SK-N-SH (cell line): ENCODE data around the gene ZNF804A. TPM values are rescaled to one million over a fixed set of nuclear protein-coding genes. Genes with fewer than 3 reads are reported as not detected.

Experiments
- CTCF ChIA-PET: fragments of 300-600, 350-600 bp; formaldehyde crosslinking; extraction: SDS; loops from one replicate; lab custom pipeline; 2021; lab: Yijun Ruan, JAX
- POLR2A ChIA-PET: fragments of 350-600 bp; sonication (Branson Sonifier 250); formaldehyde crosslinking; extraction: SDS; loops from one replicate; lab custom pipeline; 2020; ENCODE audit warnings: antibody characterized with exemption, inconsistent platforms; lab: Yijun Ruan, JAX
- DNase-seq: peaks from one replicate; pipeline ENCODE4 v3.0.0; 2012
- H2AFZ ChIP-seq: fragments of 200-600 bp; sonication (generic); 2 replicates; pipeline ENCODE4 v1.8.1; 2016; ENCODE audit warnings: antibody characterized with exemption, mild to moderate bottlenecking, low read depth
- H3F3A ChIP-seq: fragments of 200-600 bp; sonication (generic); replicated peaks from 2 replicates; pipeline ENCODE3; 2016; ENCODE audit warnings: antibody characterized with exemption, mild to moderate bottlenecking; ENCODE audit not compliant: insufficient read depth
- H3K27ac ChIP-seq, 2 experiments: fragments of 200-500 bp in 1 of 2; fragments of 200-600 bp in 1 of 2; sonication (Bioruptor generic) in 1 of 2; sonication (generic), shearing (Covaris generic) in 1 of 2; 2 replicates each; pipeline versions ENCODE4 v1.5.1 to v1.6.1; 2014 to 2016; ENCODE audit warnings: low read depth in 2 of 2, inconsistent platforms in 1 of 2, low read length in 1 of 2, mild to moderate bottlenecking in 1 of 2, mixed read lengths in 1 of 2
- H3K27me3 ChIP-seq: fragments of 200-600 bp; sonication (generic), shearing (Covaris generic); 2 replicates; pipeline ENCODE4 v1.6.1; 2016; ENCODE audit warnings: mixed run types; ENCODE audit not compliant: insufficient read depth
- H3K36me3 ChIP-seq, 2 experiments: fragments of 200-500 bp in 1 of 2; fragments of 200-600 bp in 1 of 2; sonication (Bioruptor generic) in 1 of 2; sonication (generic) in 1 of 2; replicated peaks in 1 of 2; 2 replicates each; pipeline versions ENCODE3 to v1.5.1; 2014 to 2016; ENCODE audit warnings: low read length in 1 of 2, mild to moderate bottlenecking in 1 of 2; ENCODE audit not compliant: insufficient read depth in 2 of 2, control insufficient read depth in 1 of 2
- H3K4me1 ChIP-seq, 2 experiments: fragments of 200-500 bp in 1 of 2; fragments of 200-600 bp in 1 of 2; sonication (Bioruptor generic) in 1 of 2; sonication (generic), shearing (Covaris generic) in 1 of 2; 2 replicates each; pipeline versions ENCODE4 v1.5.1 to v1.6.1; 2014 to 2016; ENCODE audit warnings: low read depth in 1 of 2, low read length in 1 of 2, mixed run types in 1 of 2; ENCODE audit not compliant: insufficient read depth in 2 of 2, control insufficient read depth in 1 of 2
- H3K4me2 ChIP-seq: fragments of 200-600 bp; sonication (generic), shearing (Covaris generic); 2 replicates; pipeline ENCODE4 v1.6.1; 2017; ENCODE audit warnings: mixed run types
- H3K4me3 ChIP-seq, 2 experiments: fragments of 200-500 bp in 1 of 2; fragments of 200-600 bp in 1 of 2; sonication (Bioruptor generic) in 1 of 2; sonication (generic), shearing (Covaris generic) in 1 of 2; 2 replicates each; pipeline versions ENCODE4 v1.5.1 to v1.8.1; 2014 to 2016; ENCODE audit warnings: low read depth in 2 of 2, inconsistent platforms in 1 of 2, low read length in 1 of 2, mild to moderate bottlenecking in 1 of 2, mixed read lengths in 1 of 2, moderate library complexity in 1 of 2
- H3K79me2 ChIP-seq: fragments of 200-600 bp; sonication (generic); 2 replicates; pipeline ENCODE4 v1.8.1; 2017; ENCODE audit warnings: mild to moderate bottlenecking; ENCODE audit not compliant: insufficient read depth
- H3K9ac ChIP-seq: fragments of 200-600 bp; sonication (generic); 2 replicates; pipeline ENCODE4 v1.6.1; 2017; ENCODE audit warnings: mixed run types
- H3K9me2 ChIP-seq: fragments of 200-600 bp; sonication (generic); 2 replicates; pipeline ENCODE4 v1.6.1; 2017; ENCODE audit warnings: mixed run types
- H3K9me3 ChIP-seq: fragments of 200-600 bp; sonication (generic); 2 replicates; pipeline ENCODE4 v1.6.1; 2017; ENCODE audit warnings: mixed run types, mild to moderate bottlenecking, moderate library complexity
- H4K20me1 ChIP-seq: fragments of 200-600 bp; sonication (generic); 2 replicates; pipeline ENCODE4 v1.6.1; 2017; ENCODE audit warnings: mild to moderate bottlenecking, mixed run types; ENCODE audit not compliant: insufficient read depth
- CHD2 ChIP-seq: fragments of 150-350 bp; IDR thresholded peaks from 2 replicates; pipeline ENCODE4 v1.6.1; 2018; ENCODE audit warnings: low read length; ENCODE audit not compliant: partially characterized antibody
- CTCF ChIP-seq: fragments of 200-600 bp; sonication (generic); IDR thresholded peaks from 2 replicates; pipeline ENCODE4 v1.6.1; 2017; ENCODE audit warnings: antibody characterized with exemption, mild to moderate bottlenecking, moderate library complexity
- ELF1 ChIP-seq: IDR thresholded peaks from 2 replicates; pipeline ENCODE4 v1.4.0; 2012
- EZH2phosphoT487 ChIP-seq: fragments of 200-600 bp; sonication (generic); IDR thresholded peaks from 2 replicates; pipeline ENCODE4 v1.6.1; 2017; ENCODE audit warnings: low read depth, mixed run types, mild to moderate bottlenecking, antibody characterized with exemption, moderate library complexity, borderline replicate concordance
- FOSL2 ChIP-seq: IDR thresholded peaks from 2 replicates; pipeline ENCODE4 v1.4.0; 2012; ENCODE audit warnings: low read depth, mild to moderate bottlenecking, moderate library complexity, borderline replicate concordance
- FOXJ3 ChIP-seq: sonication (generic); formaldehyde crosslinking; IDR thresholded peaks from 2 replicates; pipeline ENCODE4 v1.5.1; 2020; ENCODE audit warnings: mild to moderate bottlenecking, missing genetic modification reagents
- FOXM1 ChIP-seq: IDR thresholded peaks from 2 replicates; pipeline ENCODE4 v1.4.0; 2012; ENCODE audit warnings: low read depth, mild to moderate bottlenecking
- GATA2 ChIP-seq: sonication (generic); formaldehyde crosslinking; IDR thresholded peaks from 2 replicates; pipeline ENCODE4 v1.5.0; 2020; ENCODE audit warnings: mild to moderate bottlenecking, missing genetic modification reagents
- IRF3 ChIP-seq: fragments of 150-350 bp; IDR thresholded peaks from 2 replicates; pipeline ENCODE4 v1.6.1; 2016; ENCODE audit warnings: mild to moderate bottlenecking, low read depth, low read length
- JUND ChIP-seq: IDR thresholded peaks from 2 replicates; pipeline ENCODE4 v1.4.0; 2012
- MAX ChIP-seq: IDR thresholded peaks from 2 replicates; pipeline ENCODE4 v1.4.0; 2012; ENCODE audit warnings: low read depth
- REST ChIP-seq: IDR thresholded peaks from 2 replicates; pipeline ENCODE4 v1.6.1; 2012; ENCODE audit warnings: mild to moderate bottlenecking, low read depth, low read length, moderate library complexity
- RXRA ChIP-seq: IDR thresholded peaks from 2 replicates; pipeline ENCODE4 v1.4.0; 2012; ENCODE audit warnings: low read depth, mild to moderate bottlenecking, borderline replicate concordance
- WGBS: methylation state at CpG from one replicate; pipeline ENCODE4 v1.1.6; 2017; ENCODE audit warnings: low lambda C conversion rate; 5-methylcytosine and 5-hydroxymethylcytosine counted together
- polyA plus RNA-seq, 3 experiments: library from polyadenylated mRNA; depleted of rRNA; stranded (reverse); fragments of >200 nt; gene quantifications; 2 replicates each; pipeline ENCODE4 v1.2.3, GENCODE V29; 2012

Gene ZNF804A
- polyA plus RNA-seq, 1 of the 3 experiments (the other 2 are of a cell fraction): 0.02 TPM

GRCh38 chr2:184760931-184761330, 162.6 kb downstream of the ZNF804A start:
- Histone ChIP-seq H3K79me2 (no peaks in the 10 kb centered on the region), H3K4me1 (peaks cover 3 to 4% of the 10 kb centered on the region in 2 experiments; a peak in 3 of 4 replicates), H2AFZ (no peak overlapping the region), H3K27ac (no peak overlapping the region), H3K4me2 (no peak overlapping the region), H3F3A (no peaks in the 10 kb centered on the region), H3K27me3 (no peaks in the 10 kb centered on the region), H3K9ac (no peak overlapping the region), H3K9me2 (no peaks in the 10 kb centered on the region), H3K4me3 (no peak overlapping the region), H4K20me1 (no peaks in the 10 kb centered on the region), H3K9me3 (no peaks in the 10 kb centered on the region), H3K36me3 (no peaks in the 10 kb centered on the region)
- CTCF ChIA-PET: no interaction called here
- WGBS: 74% methylated on average over 2 of the region's 2 CpGs
- no peak for TF ChIP-seq FOXJ3 (CRISPR knock-in tag)
- no peak for TF ChIP-seq CTCF
- POLR2A ChIA-PET: no interaction called here
- DNase-seq: no peak

GRCh38 chr2:184765112-184765895, 167.0 kb downstream of the ZNF804A start:
- no peak for DNase-seq
- H3K36me3 ChIP-seq: no peaks in the 10 kb centered on the region
- CTCF ChIA-PET: no interaction called here
- H3K9me2 ChIP-seq: no peaks in the 10 kb centered on the region
- peak overlapping the region; percentile 63; the same call in 1 of the 2 replicates for H3K4me2 ChIP-seq
- TF ChIP-seq GATA2 (CRISPR knock-in tag) (peak; percentile 57; the same call in 1 of the 2 replicates), FOXM1 (no peak), FOSL2 (no peak)
- no peaks in the 10 kb centered on the region for H3K79me2 ChIP-seq
- H3K4me3 ChIP-seq: peak overlapping the region; percentile 22 to 30; a peak in 2 of 4 replicates
- H2AFZ ChIP-seq: peak overlapping the region; percentile 70
- 45% methylated on average over 10 of the region's 10 CpGs for WGBS
- no peak overlapping the region for H3K27ac ChIP-seq
- no peaks in the 10 kb centered on the region for H4K20me1 ChIP-seq
- no peaks in the 10 kb centered on the region for H3F3A ChIP-seq
- peaks cover 3 to 4% of the 10 kb centered on the region in 2 experiments; a peak in 3 of 4 replicates for H3K4me1 ChIP-seq
- H3K9me3 ChIP-seq: no peaks in the 10 kb centered on the region
- no peak overlapping the region; the same call in 1 of the 2 replicates for H3K9ac ChIP-seq
- no peaks in the 10 kb centered on the region for H3K27me3 ChIP-seq
- POLR2A ChIA-PET: no interaction called here

GRCh38 chr2:184767059-184767458, 168.7 kb downstream of the ZNF804A start:
- CTCF ChIA-PET: interaction anchor here (1.7 kb wide), 1 partner anchor 11 kb away, joined by 4 read pairs; no protein-coding TSS in a partner anchor
- TF ChIP-seq EZH2phosphoT487 (no peak), ELF1 (no peak), FOXM1 (no peak), CHD2 (no peak), RXRA (no peak), MAX (no peak), JUND (no peak), IRF3 (no peak), FOSL2 (no peak), REST (no peak)

More at GRCh38 chr2:184767059-184767458, 168.7 kb downstream of the ZNF804A start:
- Histone ChIP-seq H3K9ac (no peak overlapping the region), H3K4me1 (peaks cover 3 to 4% of the 10 kb centered on the region in 2 experiments; a peak in 3 of 4 replicates), H3K4me2 (no peak overlapping the region), H2AFZ (no peak overlapping the region), H3K36me3 (no peaks in the 10 kb centered on the region), H3K27ac (no peak overlapping the region), H3K79me2 (no peaks in the 10 kb centered on the region), H3K27me3 (no peaks in the 10 kb centered on the region), H4K20me1 (no peaks in the 10 kb centered on the region), H3K9me2 (no peaks in the 10 kb centered on the region), H3F3A (no peaks in the 10 kb centered on the region), H3K9me3 (no peaks in the 10 kb centered on the region), H3K4me3 (no peak overlapping the region)
- DNase-seq: no peak
- POLR2A ChIA-PET: no interaction called here
- WGBS: 63% methylated on average over 3 of the region's 3 CpGs
